Effector memory CD4-positive, alpha-beta T cell (primary cell): ENCODE data around the gene LGALS3BP.
A peak's percentile ranks its signal among the peaks of the same experiment; 100 is the strongest.

Experiments used
- DNase-seq, 3 donors: peaks; one replicate each; pipeline ENCODE4 v3.0.0-alpha.2; 2020
- H3K27ac ChIP-seq: 2 replicates; pipeline ENCODE4 v1.7.0; 2013; ENCODE audit warnings: mild to moderate bottlenecking, low read length, moderate library complexity; ENCODE audit not compliant: insufficient read depth, poor library complexity, severe bottlenecking
- H3K27me3 ChIP-seq: replicated peaks from 2 replicates; pipeline ENCODE4 v1.7.0; 2013; ENCODE audit warnings: mild to moderate bottlenecking, low read length; ENCODE audit not compliant: insufficient read depth, control insufficient read depth, poor library complexity, severe bottlenecking
- H3K36me3 ChIP-seq: 2 replicates; pipeline ENCODE4 v1.7.0; 2013; ENCODE audit warnings: mild to moderate bottlenecking, low read length, moderate library complexity; ENCODE audit not compliant: control insufficient read depth, insufficient read depth
- H3K4me1 ChIP-seq: 2 replicates; pipeline ENCODE4 v1.7.0; 2013; ENCODE audit warnings: low read length, mild to moderate bottlenecking; ENCODE audit not compliant: control insufficient read depth, insufficient read depth, poor library complexity, severe bottlenecking
- H3K4me3 ChIP-seq: 2 replicates; pipeline ENCODE4 v1.7.0; 2013; ENCODE audit warnings: low read length, low read depth, mild to moderate bottlenecking; ENCODE audit not compliant: insufficient read depth, poor library complexity, severe bottlenecking
- H3K9me3 ChIP-seq: 2 replicates; pipeline ENCODE4 v1.7.0; 2013; ENCODE audit warnings: mild to moderate bottlenecking, low read length, moderate library complexity; ENCODE audit not compliant: control insufficient read depth

LGALS3BP gene

DNA sequence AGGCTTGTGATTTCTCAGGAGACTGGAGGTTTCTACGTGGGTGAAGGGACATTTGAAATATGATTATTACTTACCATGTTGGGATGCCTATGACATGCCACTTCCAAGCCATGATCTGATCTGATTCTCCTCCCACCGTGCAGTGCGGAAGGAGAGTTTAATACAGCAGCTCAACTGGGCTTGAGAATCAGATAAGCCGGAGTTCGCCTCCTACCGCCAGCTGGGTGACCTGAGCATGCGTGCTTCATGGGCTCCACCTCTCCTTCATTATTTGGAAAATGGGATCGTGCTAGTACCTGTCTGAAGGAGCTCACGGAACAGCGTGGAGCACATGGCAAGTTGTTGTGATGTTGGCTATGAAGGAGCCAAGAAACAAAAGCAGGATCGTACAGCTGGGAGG lies 42.2 kb downstream of the LGALS3BP start:
- Histone ChIP-seq H3K27me3 (no peaks in the 10 kb centered on the region), H3K36me3 (no peaks in the 10 kb centered on the region), H3K4me1 (peaks cover 9% of the 10 kb centered on the region), H3K27ac (no peak overlapping the region), H3K4me3 (no peak overlapping the region), H3K9me3 (no peaks in the 10 kb centered on the region)
- DNase-seq = no peak

GRCh38 chr17:78935419-78936323 lies 44.1 kb downstream of the LGALS3BP start:
- DNase-seq = no peak
- no peaks in the 10 kb centered on the region for H3K9me3 ChIP-seq
- no peaks in the 10 kb centered on the region for H3K27me3 ChIP-seq
- no peaks in the 10 kb centered on the region for H3K36me3 ChIP-seq
- no peak overlapping the region for H3K4me3 ChIP-seq
- no peak overlapping the region for H3K27ac ChIP-seq
- peaks cover 9% of the 10 kb centered on the region for H3K4me1 ChIP-seq

DNA sequence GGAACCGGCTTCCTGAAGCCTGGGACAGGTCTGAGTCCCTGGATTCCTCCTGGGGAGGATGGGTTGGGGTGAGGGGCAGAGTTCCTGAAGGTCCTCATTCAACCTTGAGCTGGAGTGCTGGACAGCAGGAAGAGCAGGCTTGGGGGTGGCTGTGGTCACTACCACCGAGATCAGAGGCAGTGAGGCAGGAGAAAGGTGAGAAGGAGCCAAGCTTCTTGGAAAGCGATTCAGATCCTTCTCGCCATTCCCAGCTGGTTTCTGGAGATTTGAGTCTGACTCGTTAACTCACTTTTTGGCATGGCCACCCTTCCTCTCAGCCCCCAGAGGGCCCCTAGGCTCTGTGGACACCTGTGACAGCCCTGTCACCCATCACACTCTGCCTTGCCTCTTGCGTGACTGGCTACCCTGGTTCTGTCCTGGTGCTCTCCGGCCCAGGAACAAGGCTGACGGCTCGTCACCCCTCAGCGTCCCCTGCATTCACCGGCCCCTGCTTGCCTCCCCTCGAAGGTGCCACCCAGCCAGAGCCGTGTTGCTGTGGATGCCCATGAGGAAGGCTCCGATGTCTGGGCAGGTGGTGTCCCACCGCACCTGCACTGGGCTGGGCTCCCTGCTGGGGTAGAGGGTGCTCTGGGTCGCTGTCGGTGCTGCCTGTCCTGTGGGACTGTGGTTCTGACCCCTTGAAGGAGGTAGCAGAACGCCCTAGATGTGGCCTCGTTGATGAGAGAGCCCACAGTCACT lies 44.9 kb downstream of the LGALS3BP start:
- Histone ChIP-seq H3K27ac (no peak overlapping the region), H3K4me3 (no peak overlapping the region), H3K9me3 (no peaks in the 10 kb centered on the region), H3K27me3 (no peaks in the 10 kb centered on the region), H3K36me3 (no peaks in the 10 kb centered on the region), H3K4me1 (peaks cover 9% of the 10 kb centered on the region)
- DNase-seq = no peak

DNA sequence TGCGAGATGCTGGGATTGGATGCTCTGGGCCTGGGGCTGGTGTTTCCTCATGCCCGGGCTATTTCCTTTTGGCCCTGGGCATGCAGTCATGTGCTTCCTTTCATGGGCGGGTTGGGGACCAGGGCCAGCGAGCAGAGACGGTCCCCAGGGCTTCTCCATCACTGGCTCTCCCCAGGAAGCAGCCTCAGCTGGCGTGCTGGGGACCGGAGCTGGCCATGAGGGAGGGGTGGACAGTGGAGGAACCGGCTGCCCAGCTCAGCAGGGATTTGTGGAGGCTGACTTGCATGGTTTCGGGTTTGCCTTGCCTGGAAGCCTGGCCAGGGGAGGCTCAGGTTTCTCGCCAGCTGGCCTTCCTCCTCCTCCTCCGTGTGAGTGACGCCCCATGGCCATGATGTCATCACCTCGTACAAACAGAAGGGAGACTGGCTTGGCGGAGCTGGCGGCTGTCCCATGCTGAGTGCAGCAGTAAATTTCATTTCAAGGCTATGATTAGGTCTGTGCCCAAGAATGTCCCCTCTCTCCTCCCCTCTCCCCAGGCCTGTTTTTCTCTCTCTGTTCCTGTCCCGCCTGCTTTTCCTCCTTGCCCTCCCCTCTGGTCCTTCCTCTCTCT lies 45.7 kb downstream of the LGALS3BP start:
- peaks cover 9% of the 10 kb centered on the region for H3K4me1 ChIP-seq
- H3K9me3 ChIP-seq = no peaks in the 10 kb centered on the region
- no peak overlapping the region for H3K4me3 ChIP-seq
- no peak for DNase-seq
- no peaks in the 10 kb centered on the region for H3K27me3 ChIP-seq
- H3K36me3 ChIP-seq = no peaks in the 10 kb centered on the region
- no peak overlapping the region for H3K27ac ChIP-seq

DNA sequence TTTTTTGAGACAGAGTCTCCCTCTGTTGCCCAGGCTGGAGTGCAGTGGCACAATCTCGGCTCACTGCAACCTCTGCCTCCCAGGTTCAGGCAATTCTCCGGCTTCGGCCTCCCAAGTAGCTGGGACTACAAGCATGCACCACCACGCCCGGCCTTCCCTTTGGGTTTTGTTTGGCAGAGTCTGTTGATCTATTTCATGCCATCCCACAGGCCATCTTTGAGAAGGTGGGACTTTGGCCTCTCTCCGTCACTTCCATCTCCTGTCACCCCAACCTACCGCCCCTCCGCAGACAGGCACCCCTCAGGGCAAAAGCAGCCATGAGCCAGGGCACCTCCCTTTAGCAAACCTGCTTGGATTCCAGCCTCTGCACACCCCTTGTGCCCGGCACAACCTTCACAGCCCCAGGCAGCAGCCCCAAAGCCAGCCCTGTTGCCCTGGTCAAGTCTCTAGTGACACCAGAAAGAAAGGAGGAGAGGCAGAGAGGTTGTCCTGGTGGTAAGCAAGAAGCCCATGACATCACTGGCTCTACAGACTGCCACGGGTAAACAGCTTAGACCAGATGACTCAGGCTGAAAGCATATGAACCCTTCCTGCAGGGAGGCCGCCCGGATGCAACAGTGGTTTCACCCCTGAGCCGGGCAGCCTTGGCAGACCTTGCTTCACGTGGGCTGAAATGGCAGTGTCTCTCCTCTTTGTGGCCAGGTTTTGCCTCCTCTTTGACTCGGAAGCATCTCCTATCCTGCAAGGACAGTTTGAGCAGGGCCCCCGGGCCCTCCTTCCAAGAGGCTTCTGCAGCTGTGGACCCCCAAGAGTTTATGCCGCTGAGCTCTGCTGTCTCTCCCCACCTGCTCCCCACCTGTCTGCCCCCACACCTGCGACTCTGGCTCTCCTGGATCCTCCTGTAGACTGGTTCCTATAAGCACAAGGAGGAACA lies 46.4 kb downstream of the LGALS3BP start:
- no peaks in the 10 kb centered on the region for H3K36me3 ChIP-seq
- DNase-seq = peak; percentile 18 to 22 (median 20)
- no peak overlapping the region for H3K4me3 ChIP-seq
- H3K27me3 ChIP-seq = no peaks in the 10 kb centered on the region
- no peak overlapping the region for H3K27ac ChIP-seq
- no peaks in the 10 kb centered on the region for H3K9me3 ChIP-seq
- H3K4me1 ChIP-seq = peaks cover 9% of the 10 kb centered on the region

DNA sequence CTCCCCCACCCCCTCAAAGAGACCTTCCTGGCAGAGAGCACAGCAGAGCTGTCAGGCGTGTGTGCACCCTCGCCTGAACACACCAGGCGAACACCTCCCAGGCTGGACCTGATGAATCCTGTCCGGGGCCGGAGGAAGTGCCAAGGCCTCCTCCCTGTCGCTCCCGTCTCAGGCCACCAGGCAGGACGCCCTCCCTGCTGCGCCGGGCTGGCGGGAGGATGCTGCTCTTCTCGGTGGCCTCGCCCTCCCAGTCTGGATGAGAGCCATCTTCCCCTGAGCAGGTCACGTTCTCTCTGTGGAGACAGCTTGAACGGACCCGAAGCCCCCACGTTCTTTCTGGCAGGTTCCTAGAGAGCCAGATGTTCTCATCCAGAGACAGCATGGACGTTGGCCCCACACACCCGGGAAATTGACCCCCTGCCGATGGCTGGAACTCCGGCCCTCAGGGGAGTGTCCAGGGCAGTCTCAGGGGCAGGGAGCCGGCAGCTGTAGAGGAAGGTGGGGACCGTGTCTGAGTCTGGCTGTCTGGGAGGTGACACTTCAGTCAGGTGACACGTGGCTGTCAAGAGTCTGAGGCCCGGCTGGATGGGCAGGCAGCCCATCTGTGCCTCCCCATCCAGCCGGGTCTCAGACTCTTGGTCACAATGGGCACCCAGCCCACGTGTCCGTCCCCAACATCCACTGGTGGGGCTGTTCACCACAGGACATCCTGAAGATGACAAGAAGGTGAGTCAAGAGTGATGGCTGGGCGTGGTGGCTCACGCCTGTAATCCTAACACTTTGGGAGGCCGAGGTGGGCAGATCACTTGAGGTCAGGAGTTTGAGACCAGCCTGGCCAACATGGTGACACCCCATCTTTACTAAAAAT lies 49.6 kb downstream of the LGALS3BP start:
- DNase-seq = no peak
- Histone ChIP-seq H3K27me3 (peaks cover 6% of the 10 kb centered on the region), H3K4me3 (no peak overlapping the region), H3K27ac (no peak overlapping the region), H3K36me3 (no peaks in the 10 kb centered on the region), H3K9me3 (no peaks in the 10 kb centered on the region), H3K4me1 (peaks cover 15% of the 10 kb centered on the region)

DNA sequence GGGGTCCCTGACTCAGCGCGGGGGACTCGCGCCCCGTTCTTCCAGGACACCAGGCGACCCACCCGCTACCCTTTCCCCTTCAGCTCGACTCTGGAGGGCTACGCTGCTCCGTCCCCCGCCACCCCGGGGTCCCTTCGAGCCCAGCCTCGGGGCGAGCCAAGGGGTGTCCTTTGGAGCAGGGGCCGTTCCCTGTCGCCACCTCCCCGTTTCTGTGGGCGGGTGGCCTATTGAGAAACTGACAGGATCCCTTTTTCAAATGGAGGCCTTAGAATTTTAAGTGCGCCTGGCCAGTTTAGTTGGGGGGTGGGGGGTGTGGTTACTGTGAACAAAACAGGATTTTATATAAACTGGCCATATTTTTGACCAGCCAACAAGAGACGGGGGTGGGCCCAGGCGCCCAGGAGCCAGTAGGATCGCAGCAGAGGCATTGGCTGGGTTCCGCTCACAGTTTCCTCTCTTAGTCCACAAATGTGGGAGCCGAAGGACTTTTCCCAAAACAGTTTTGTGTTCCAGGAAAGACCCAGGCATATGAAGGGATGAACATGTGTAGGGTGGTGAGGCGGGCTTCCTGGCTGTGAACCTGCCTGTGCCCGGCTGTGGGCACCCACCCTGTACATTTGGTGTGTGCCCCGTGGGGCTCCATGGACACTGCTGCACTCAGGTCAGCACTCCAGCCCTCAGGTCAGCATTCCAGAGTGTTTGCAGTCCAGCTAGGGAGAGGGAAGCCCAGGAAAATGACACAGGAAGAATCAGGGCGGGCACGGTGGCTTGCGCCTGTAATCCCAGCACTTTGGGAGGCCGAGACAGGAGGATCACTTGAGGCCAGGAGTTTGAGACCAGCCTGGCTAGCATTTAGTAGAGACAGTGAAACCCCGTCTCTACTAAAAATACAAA lies 53.8 kb downstream of the LGALS3BP start:
- Histone ChIP-seq H3K4me3 (peak overlapping the region; percentile 39), H3K4me1 (peaks cover 18% of the 10 kb centered on the region), H3K27ac (no peak overlapping the region), H3K27me3 (peaks cover 6% of the 10 kb centered on the region), H3K9me3 (no peaks in the 10 kb centered on the region), H3K36me3 (no peaks in the 10 kb centered on the region)
- DNase-seq = no peak

GRCh38 chr17:78925234-78925633 lies 54.5 kb downstream of the LGALS3BP start, which contains the start of gene TIMP2:
TSS of gene TIMP2 (minus strand) at chr17:78925387. CDS start at chr17:78925088, 299 bp downstream.
- Histone ChIP-seq H3K36me3 (no peaks in the 10 kb centered on the region), H3K4me3 (peak within 1 kb of the TSS; percentile 55), H3K27me3 (peaks cover 6% of the 10 kb centered on the region), H3K27ac (no peak within 1 kb of the TSS), H3K4me1 (peaks cover 18% of the 10 kb centered on the region), H3K9me3 (no peaks in the 10 kb centered on the region)
- peak; percentile 35 to 54 (median 39) for DNase-seq
